ENCODE data around the gene CHST3. TPM values are rescaled to one million over a fixed set of nuclear protein-coding genes. Genes with fewer than 3 reads are reported as not detected.

CHST3 gene
- total RNA-seq, 1 donor from 2014 or later = 26.0 TPM

DNA sequence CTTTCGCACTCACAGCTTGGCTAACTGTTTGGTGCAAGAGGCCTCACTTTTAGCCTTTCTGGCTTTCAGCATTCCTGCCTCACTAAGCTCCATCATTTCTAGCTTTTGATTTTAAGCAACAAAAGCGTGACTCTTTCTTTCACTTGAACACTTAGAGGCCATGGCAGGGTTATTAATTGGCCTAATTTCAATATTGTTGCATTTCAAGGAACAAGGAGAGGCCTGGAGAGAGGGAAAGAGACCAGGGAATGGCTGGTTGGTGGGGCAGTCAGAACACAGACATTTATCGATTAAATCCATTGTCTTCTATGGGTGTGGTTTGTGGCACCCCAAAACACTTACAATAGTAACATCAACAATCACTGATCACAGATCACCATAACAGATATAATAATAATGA is 31.3 kb downstream of the CHST3 start:
- peaks cover 57% of the 10 kb centered on the region for H3K4me1 ChIP-seq

DNA sequence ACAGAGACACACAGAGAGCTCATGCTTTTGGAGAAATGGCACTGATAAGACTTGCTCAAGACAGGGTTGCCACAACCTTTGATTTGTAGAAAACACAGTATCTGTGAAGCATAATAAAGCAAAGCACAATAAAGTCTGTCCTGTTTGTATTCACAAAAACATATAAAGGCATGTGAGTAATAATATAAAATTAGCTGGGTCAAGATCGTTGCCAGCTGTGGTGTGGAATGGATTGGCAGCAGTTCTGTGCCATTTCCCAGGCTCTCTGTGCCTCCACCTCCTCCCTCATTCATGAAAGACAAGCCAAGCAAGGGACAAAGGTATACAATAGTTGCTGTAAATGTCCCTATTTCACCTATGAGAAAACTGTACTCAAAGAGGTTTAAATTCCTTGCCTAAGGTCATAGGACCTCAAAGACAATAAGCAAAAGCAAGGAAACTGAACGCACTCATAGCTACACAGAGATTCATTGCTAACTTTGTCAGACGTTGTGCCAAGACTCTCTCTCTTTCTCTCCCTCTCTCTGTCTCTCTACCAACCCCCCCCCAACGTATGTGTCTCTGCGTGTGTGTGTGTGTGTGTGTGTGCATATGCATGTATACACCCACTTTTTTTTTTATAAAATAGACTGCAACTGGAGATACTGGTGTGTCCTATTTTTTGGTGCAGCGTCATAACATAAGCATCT is 31.8 kb downstream of the CHST3 start:
- no peak for DNase-seq (ENCODE audit: extremely low spot score in 2 of 2)
- intact Hi-C loops (cut with DNase I) = no loop called here
- H3K4me1 ChIP-seq = peaks cover 63% of the 10 kb centered on the region
- no peaks in the 10 kb centered on the region for H3K27me3 ChIP-seq
- no peaks in the 10 kb centered on the region for H3K9me3 ChIP-seq
- TF ChIP-seq POLR2AphosphoS5 (IDR thresholded peaks at IDR 0.05; ENCODE audit: insufficient read depth in 1 of 2, low read depth in 1 of 2) = no peak
- TF ChIP-seq, protein P1, sequence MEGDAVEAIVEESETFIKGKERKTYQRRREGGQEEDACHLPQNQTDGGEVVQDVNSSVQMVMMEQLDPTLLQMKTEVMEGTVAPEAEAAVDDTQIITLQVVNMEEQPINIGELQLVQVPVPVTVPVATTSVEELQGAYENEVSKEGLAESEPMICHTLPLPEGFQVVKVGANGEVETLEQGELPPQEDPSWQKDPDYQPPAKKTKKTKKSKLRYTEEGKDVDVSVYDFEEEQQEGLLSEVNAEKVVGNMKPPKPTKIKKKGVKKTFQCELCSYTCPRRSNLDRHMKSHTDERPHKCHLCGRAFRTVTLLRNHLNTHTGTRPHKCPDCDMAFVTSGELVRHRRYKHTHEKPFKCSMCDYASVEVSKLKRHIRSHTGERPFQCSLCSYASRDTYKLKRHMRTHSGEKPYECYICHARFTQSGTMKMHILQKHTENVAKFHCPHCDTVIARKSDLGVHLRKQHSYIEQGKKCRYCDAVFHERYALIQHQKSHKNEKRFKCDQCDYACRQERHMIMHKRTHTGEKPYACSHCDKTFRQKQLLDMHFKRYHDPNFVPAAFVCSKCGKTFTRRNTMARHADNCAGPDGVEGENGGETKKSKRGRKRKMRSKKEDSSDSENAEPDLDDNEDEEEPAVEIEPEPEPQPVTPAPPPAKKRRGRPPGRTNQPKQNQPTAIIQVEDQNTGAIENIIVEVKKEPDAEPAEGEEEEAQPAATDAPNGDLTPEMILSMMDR (IDR thresholded peaks at IDR 0.05) = no peak
- no peak for TF ChIP-seq POLR2A (IDR thresholded peaks at IDR 0.05)
- no peaks in the 10 kb centered on the region for H3K36me3 ChIP-seq
- H3K4me3 ChIP-seq = no peak overlapping the region
- H3K27ac ChIP-seq = peak overlapping the region; percentile 86

More for the DNA sequence above, 31.3 kb downstream of the CHST3 start:
- peak overlapping the region; percentile 86 for H3K27ac ChIP-seq
- no peaks in the 10 kb centered on the region for H3K9me3 ChIP-seq
- intact Hi-C loops (cut with DNase I) = no loop called here
- no peaks in the 10 kb centered on the region for H3K27me3 ChIP-seq
- DNase-seq (ENCODE audit: extremely low spot score in 2 of 2) = no peak
- H3K36me3 ChIP-seq = no peaks in the 10 kb centered on the region
- H3K4me3 ChIP-seq = no peak overlapping the region
- TF ChIP-seq POLR2AphosphoS5 (IDR thresholded peaks at IDR 0.05; ENCODE audit: insufficient read depth in 1 of 2, low read depth in 1 of 2) (no peak), POLR2A (IDR thresholded peaks at IDR 0.05) (no peak)
- TF ChIP-seq, protein P1 (IDR thresholded peaks at IDR 0.05) = no peak

DNA sequence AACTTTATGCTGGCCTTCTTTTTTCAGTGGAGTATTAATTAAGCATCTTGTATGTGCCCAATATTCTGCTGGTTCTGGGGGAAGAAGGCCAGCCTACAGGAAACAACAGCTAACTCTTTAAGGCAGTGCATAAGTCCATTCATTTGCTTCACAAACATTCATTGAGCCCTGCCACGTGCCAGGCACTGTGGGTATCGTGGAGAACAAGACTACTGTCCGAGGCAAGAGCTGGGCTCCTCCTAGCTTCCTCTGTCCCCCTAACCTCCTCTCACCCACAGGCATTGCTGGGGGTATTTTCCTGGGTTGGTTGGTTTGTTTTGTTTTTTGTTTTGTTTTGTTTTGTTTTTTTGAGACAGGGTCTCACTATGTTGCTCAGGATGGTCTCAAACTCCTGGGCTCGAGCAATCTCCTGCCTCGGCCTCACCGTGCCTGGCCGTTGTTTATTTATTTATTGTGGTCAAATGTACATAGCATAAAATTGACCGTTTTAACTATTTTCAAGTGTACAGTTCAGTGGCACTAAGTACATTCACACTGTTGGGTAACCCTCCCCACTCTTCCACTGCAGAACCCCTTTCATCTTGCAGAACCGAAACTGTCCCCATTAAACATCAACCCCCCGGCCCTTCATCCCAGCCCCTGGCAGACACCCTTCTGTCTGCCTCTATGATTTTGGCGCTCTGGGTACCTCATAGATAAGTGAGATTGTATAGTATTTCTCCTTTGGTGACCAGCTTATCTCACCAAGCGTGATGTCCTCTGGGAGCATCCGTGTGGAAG is 32.6 kb downstream of the CHST3 start:
- Histone ChIP-seq H3K27ac (peak overlapping the region; percentile 86), H3K27me3 (no peaks in the 10 kb centered on the region), H3K9me3 (no peaks in the 10 kb centered on the region), H3K4me3 (no peak overlapping the region), H3K4me1 (peaks cover 67% of the 10 kb centered on the region), H3K36me3 (no peaks in the 10 kb centered on the region)
- TF ChIP-seq POLR2AphosphoS5 (IDR thresholded peaks at IDR 0.05; ENCODE audit: insufficient read depth in 1 of 2, low read depth in 1 of 2) (no peak), POLR2A (IDR thresholded peaks at IDR 0.05) (no peak)
- TF ChIP-seq, protein P1 (IDR thresholded peaks at IDR 0.05) = no peak
- DNase-seq (ENCODE audit: extremely low spot score in 2 of 2) = no peak
- intact Hi-C loops (cut with DNase I) = no loop called here

DNA sequence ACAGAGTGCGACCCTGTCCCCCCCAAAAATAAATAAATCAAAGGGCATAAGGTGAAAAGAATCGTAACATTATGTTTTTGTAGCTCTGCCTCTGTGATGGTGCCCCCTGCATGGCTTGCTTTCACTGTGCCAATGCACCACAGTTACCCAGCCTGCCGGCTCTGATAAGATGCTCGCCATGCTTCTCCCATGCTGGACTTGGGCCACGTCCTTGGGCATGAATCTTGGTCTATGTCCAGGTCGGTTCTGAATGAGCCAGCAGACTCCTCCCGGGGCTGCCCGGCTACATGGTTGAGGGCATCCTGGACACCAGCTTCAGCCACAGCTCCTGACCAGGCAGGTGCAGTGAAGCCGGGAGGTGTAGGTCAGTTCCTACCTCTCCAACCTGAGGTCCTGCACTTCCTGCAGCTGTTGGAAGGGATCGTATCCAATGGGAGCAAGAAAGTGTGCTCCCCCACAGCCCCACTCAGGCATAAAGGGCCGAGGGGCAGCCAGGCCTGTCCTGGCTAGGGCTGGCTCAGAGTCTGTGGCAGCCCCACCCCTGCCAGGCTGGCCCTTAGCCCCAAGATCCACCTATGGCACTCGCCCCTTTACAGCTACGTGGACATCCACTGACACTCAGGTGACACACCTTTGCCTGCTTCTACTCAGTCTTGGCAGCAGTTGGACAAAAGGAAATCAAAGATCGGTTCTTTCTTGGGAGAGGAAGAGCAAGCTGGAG is 34.1 kb downstream of the CHST3 start:
- TF ChIP-seq POLR2A (IDR thresholded peaks at IDR 0.05) (no peak), POLR2AphosphoS5 (IDR thresholded peaks at IDR 0.05; ENCODE audit: insufficient read depth in 1 of 2, low read depth in 1 of 2) (no peak)
- TF ChIP-seq, protein P1 (IDR thresholded peaks at IDR 0.05) = no peak
- no peak for DNase-seq (ENCODE audit: extremely low spot score in 2 of 2)
- intact Hi-C loops (cut with DNase I) = no loop called here
- no peaks in the 10 kb centered on the region for H3K27me3 ChIP-seq
- H3K4me1 ChIP-seq = peaks cover 67% of the 10 kb centered on the region
- peak overlapping the region; percentile 86 for H3K27ac ChIP-seq
- no peaks in the 10 kb centered on the region for H3K9me3 ChIP-seq
- H3K36me3 ChIP-seq = no peaks in the 10 kb centered on the region
- no peak overlapping the region for H3K4me3 ChIP-seq
